GM08714 (cell line): ENCODE results near the gene KCNH6.

Experiments
- H3K4me3 ChIP-seq: fragments of 200-500 bp; sonication (Bioruptor generic); 2 replicates; pipeline ENCODE4 v1.5.1; 2014; ENCODE audit warnings: mild to moderate bottlenecking, low read length, inconsistent platforms
- ZNF274 ChIP-seq: IDR thresholded peaks from 2 replicates; pipeline ENCODE4 v1.6.1; 2012; ENCODE audit warnings: mild to moderate bottlenecking, low read depth, low read length

The KCNH6 gene

DNA sequence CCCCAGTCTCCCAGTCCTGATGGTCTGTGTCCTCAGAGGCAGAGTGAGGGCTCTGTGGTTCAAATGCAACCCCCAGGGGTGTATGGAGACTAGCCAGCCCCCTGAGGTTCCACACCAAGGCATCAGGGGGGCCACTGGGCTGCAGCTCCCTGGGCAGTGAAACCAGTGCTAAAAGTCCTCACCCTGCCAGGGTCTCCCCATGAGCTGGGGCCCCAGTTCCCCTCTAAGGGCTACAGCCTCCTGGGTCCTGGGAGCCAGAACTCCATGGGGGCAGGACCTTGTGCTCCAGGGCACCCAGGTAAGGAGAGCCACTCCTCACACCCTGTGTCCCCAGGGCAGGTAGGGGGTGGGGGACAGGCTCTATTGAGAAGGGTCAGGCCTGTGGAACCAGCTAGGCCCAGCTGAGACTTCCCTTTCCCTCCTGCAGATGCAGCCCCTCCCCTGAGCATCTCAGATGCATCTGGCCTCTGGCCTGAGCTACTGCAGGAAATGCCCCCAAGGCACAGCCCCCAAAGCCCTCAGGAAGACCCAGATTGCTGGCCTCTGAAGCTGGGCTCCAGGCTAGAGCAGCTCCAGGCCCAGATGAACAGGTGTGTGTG, 20.8 kb downstream of the KCNH6 start:
- no peak overlapping the region for H3K4me3 ChIP-seq
- no peak for TF ChIP-seq ZNF274

DNA sequence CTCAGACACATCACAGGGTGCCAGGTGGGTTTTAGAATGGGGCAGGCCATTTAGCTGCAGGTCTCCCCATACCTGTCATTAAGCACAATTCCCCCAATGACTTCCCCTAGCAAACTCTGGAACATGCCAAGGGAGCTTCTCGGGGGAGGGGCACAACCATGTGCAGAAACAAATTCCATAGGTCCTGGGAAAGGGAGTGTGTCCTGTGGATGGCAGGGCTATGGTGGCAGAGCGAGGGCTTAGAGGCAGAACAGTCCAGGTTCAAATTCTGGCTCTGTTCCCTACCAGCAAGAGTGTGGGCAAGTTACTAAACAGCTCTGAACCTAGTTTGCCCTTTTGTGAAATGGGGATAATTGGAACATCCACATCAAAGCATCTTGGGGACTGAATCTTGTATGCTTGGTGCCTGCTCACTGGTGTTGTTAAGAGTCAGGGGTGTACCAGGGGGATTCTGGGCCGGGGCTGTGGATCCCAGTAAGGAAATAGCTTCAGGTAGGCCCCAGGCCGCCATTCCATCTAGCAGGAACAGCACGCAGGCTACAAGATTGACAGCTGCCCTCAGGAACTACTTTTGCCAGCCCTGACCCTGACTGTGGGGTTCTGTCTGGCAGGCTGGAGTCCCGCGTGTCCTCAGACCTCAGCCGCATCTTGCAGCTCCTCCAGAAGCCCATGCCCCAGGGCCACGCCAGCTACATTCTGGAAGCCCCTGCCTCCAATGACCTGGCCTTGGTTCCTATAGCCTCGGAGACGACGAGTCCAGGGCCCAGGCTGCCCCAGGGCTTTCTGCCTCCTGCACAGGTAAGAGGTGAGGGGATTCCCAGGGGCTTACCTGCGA, 21.5 kb downstream of the KCNH6 start:
- no peak overlapping the region for H3K4me3 ChIP-seq
- TF ChIP-seq ZNF274 = no peak

DNA sequence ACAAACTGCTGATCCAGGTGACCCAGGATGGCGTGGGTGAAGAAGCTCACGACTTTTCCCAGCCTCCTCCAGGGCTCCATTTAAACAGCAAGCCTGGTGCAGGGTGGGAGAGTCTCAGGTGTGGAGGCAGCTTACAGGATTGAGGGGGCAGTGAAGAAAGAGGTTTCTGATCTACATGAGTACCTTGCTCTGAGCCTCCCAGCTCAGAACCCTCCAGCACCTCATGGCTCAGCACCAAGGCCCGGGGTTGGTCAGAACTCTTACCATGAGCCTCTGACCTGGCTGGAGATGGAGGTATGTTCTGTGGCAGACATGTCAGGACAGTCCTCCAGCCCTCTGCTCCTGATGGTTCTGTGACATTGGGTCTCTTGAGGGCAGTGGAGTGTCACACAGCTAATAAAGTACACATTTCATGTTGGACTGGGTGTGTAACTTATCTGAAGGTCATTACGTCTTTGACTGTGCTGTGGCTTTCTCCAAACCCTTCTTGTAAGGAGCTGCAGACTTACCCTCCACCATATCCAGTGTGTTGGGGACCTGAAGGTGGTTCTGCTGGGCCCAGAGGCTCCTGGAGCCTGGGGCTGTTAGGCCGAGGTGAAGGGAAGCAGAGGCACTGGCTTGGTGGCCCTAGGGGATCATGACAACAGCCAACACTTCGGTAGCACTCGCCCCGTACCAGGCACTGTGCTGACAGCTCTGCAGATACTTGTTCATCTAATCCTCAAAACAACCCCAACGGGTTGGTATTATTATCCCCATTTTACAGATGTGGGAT, 23.3 kb downstream of the KCNH6 start:
- no peak for TF ChIP-seq ZNF274

DNA sequence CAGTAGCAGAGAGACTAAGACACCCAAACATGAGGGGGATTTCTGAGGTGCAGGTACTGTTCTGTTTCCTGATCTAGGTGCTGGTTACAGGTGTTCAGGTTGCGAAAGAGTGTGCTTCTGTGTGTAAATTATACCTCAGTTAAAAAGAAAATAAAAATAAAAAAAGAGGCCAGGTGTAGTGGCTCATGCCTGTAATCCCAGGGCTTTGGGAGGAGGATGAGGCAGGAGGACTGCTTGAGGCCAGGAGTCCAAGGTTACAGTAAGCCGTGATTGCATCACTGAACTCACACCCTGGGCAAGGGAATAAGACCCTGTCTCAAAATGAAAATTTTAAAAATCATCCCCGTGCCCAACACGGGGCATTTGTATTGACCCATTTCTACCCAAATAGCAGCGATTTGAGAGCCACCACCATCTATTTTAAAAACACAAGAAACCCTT, 23.9 kb downstream of the KCNH6 start:
- no peak overlapping the region for H3K4me3 ChIP-seq
- TF ChIP-seq ZNF274 = no peak

More for the DNA sequence above, 23.3 kb downstream of the KCNH6 start:
- no peak overlapping the region for H3K4me3 ChIP-seq

DNA sequence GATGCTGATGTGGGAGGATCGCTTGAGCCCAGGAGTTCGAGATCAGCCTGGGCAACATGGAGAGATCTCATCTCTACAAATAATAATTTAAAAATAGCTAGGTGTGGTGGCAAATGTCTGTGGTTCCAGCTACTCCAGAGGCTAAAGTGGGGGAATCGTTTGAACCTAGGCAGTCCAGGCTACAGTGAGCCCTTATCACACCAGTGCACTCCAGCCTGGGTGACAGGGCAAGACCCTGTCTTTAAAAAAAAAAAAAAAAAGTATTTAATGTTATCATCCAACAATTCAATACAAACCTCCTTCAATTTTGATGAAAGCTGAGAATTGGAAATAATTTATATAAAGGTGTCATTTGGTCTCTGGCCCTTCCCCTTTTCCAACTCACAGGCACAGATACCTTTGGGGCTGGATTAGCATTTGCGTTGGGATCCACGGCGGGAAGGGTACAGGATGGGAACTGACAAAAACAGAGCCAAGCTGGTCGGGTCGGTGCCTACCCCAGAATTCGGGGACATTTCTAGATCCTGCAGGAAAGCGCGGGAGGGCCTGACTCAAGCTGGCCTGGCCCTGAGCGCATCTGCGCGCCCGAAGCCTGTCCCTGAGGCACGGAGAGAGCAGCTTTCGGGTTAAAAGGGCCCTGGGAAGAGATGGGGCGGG, 26.3 kb downstream of the KCNH6 start:
- no peak for TF ChIP-seq ZNF274
- peak overlapping the region; percentile 68 for H3K4me3 ChIP-seq

DNA sequence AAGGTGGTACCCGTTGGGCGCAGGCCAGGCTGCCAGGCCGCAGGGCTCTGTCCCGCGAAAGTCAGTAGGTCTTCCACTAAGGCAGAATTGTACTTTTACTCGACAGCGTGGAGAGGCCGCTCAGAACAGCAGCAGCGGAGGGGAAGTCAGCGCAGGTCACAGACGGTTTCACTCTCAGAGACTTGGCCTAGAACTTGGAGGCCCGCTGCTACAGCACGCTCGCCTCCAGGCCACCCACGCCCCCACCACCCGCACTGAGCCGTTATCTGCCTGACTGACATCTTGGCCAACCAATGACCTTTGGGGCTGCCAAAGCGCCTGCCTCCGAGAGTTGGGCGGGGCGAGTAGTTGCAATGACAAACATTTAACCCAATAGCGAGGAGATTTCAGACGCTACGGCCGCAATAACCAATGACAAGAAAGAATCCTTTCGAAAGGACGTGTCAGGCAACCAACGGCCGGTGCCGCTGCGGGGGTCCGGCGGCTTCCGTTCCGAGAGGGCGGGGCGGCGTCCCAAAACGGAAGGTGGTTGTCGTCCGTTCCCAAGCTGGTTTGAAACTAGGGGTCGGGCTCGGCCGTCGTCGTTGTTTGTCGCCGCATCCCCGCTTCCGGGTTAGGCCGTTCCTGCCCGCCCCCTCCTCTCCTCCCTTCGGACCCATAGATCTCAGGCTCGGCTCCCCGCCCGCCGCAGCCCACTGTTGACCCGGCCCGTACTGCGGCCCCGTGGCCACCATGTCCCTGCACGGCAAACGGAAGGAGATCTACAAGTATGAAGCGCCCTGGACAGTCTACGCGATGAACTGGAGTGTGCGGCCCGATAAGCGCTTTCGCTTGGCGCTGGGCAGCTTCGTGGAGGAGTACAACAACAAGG, 27.0 kb downstream of the KCNH6 start, which contains the start of gene DCAF7:
TSS of gene DCAF7 (plus strand) at position 532 of the 871 bp plus-strand sequence. CDS start at position 733, 201 bp downstream.
- TF ChIP-seq ZNF274 = no peak
- peak within 1 kb of the TSS; percentile 85 for H3K4me3 ChIP-seq

DNA sequence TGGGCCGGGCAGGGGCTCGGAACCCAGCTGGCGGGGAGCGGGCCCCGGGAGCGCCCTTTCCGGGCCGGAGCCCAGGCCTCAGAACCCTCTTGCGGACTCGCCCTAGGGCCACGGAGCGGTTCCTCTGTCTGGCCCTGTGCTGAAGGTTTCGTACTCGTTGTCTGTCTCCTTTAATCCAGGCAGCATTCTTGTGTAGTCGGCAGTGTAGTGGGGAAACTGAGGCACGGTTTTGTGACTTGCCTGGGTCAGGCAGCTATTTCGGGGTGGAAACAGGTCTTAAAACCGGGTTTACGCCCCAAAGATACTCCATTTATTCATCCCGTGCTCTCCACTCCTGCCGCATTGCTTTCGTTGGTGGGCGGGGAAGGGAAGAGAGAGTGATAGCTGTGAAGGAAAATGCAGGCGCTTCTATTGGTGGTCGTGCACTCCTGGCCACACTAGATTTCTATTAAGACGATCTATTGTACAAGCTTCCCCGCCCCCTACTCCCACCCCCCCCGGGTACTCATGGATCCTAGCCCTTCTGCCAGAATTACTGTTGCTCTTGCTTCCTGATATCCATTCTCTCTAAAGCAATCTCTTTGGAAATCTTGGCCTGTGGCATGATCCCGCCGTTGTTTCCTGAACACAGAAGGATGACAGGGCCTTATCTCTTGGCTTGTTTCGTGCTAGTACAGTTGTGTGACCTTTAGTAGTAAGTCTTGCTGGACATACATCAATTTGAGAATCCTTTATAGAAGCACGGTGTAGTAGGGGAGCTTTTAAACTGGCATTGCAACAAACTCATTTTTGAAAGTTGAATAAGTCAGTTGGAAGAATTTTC, 27.9 kb downstream of the KCNH6 start:
- no peak for TF ChIP-seq ZNF274
- H3K4me3 ChIP-seq = peak overlapping the region; percentile 85

DNA sequence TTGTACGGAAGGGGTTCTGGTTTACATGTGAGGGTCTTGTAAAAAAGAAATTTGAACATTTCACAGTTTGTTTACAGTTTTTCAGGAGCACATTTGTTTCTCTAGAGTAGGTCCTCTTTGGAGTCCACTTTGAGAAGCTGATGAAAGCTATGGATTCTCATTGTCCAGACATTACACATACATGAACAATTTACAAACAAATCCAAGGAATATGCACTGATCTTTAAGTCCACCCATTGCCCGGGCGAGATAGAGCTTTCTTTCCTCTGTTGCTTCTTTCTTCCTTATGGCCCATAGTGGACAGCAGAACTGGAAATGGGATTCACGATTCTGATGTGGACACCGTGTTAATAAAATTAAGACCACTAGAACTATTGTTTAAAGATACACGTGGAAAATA, 29.1 kb downstream of the KCNH6 start:
- peak overlapping the region; percentile 85 for H3K4me3 ChIP-seq
- no peak for TF ChIP-seq ZNF274

DNA sequence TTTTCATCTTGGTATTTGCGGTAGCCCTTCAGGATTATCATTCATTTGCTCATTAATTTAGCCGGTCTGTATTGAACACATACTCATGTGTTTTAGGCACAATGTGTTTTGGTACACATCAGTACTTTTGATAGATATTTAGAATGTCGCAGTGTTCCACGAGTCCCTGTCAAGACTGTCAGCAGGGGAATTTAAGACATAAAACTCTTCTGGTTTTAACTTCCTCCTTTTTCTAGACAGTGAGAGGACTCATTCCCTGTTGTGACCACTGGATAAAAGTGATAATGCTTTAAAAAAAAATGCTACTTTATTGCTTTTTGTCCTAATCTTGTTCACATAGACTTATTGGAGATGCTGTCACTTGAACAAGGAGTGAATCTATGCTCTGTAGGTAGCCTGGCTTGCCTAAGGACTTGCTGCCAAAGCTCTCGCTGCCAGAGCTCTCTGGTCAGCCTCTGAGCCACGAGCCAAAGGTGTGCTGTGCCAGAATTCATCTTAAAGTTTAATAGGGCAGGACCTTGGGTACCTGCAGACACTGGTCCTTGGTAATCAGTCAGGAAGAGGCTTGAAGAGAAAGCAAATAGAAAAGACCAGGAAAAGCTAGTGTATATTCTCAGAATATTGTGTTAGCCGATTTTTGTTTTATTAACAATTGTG, 32.5 kb downstream of the KCNH6 start:
- TF ChIP-seq ZNF274 = no peak
- no peak overlapping the region for H3K4me3 ChIP-seq

DNA sequence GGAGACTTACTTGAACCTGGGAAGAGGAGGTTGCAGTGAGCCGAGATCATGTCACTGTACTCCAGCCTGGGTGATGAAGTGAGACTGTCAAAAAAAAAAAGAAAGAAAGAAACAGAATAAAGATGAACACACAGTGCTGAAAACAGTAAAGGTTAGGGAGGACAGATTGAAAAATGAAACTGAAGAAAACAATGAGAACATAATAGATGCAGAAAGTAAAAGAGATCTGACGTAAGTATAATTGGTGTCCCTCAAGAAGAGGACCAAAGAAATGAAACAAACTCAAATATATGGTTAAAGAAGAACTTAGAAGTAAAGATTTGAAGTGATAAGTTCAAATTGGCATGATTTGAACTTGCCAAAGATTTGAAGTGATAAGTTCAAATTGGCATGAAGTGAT, 34.3 kb downstream of the KCNH6 start:
- H3K4me3 ChIP-seq = no peak overlapping the region
- TF ChIP-seq ZNF274 = no peak

DNA sequence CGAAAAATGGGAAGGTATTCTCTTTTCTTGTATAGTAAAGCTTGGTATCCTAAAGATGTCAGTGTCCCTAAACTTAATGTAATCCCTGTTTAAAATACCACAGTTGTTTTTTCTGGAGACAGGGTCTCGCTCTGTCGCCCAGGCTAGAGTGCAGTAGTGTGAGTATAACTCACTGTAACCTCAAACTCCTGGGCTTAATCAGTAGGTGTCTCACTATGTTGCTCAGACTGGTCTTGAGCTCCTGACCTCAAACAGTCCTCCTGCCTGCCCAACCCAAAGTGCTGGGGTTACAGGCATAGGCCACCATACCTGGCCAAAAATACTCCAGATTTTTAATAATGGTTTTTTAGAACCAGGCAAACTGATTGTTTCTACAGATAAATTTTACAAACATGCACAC, 35.3 kb downstream of the KCNH6 start:
- no peak for TF ChIP-seq ZNF274
- H3K4me3 ChIP-seq = no peak overlapping the region

DNA sequence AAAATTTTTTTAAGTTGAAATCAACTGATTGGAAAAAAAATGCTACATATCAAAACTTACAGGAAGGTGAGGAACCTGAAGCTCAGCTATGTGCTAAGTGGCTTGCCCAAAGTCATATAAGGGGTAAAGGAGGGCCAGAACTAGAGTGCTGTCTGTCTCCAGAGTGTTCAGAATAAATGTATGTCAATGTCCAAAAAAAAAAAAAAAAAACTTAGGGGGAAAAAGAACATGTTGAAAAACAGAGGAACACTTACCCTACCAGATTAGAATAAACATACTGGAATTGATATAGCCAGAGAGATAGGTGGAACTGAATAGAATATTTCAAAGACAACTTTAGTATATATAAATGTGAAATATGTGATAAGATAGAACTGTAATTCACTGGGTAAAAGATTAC, 38.7 kb downstream of the KCNH6 start:
- TF ChIP-seq ZNF274 = no peak
- H3K4me3 ChIP-seq = no peak overlapping the region
